Stimulated activated CD8-positive, alpha-beta memory T cell treated with anti-CD3 and anti-CD28 coated beads, Interleukin-7, amount 100 ng/mL, for 1 hour (primary cell): Measurements from ENCODE around the gene CLDN19.
A peak's percentile ranks its signal among the peaks of the same experiment; 100 is the strongest.

ENCODE experiments used
- DNase-seq, 2 donors: peaks; one replicate each; pipeline ENCODE4 v3.0.0-alpha.2; 2020; ENCODE audit warnings: low read depth in 2 of 2

Gene CLDN19, protein sequence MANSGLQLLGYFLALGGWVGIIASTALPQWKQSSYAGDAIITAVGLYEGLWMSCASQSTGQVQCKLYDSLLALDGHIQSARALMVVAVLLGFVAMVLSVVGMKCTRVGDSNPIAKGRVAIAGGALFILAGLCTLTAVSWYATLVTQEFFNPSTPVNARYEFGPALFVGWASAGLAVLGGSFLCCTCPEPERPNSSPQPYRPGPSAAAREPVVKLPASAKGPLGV

DNA sequence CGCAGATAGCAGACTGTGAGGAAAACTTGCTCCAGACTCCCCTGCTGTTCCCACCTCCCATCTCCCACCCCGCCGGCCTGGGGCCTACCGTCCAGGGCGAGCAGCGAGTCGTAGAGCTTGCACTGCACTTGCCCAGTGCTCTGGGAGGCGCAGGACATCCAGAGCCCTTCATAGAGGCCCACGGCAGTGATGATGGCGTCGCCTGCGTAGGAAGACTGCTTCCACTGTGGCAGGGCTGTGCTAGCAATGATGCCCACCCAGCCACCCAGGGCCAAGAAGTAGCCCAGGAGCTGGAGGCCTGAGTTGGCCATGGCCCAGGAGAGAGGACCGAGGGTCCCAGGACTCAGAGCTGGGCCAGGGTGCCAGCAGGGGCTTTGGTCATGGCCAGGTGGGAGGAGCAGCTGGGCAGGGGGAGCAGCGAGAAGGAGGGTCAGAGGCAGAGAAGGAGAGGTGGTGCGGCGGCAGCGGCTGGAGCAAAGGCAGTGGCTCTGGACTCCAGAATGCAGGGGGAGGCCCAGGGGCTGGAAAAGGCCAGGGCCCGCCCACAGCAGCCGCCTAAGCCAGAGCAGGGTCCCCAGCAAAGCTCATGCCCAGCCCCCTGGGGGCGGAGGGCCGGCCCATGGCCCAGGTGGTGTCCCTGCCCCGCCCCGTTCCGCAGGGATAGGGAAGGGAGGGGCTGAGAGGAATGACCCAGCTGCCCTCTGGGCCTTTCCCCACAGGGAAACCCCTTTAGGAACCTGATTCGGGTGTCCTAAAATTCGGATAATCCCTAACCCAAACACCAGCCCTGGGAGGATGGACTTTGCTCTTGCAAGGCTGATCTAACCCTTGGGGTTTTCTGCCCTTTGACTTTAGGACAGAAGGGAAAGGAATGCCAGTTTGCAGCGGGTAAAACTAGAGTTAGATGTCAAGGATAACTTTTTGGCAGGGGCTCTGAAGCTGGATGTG lies at the start of gene CLDN19:
Gene CLDN19 (minus strand): TSS at position 484 of the 948 bp plus-strand sequence. CDS start 173 bp downstream, at position 311.
- no peak for DNase-seq

DNA sequence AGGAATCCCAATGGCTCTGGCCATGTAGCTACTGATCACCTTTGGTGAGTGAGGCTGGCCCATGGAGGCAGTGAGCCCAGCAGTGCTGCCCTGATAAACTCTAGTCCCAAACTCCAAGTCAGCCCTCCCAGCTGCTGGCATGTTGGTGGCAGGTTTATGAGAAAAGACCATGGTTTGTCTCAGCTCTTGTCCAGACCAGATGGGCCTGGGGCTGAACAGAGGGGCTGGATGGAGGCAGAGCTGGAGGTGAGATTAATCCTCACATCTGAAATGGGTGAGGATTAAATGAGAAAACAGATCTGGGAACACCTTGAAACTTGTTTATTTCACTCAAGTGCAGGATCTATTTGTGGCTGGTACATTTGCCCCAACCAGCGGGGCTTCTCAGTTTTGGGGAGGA lies 48.0 kb upstream of the CLDN19 start:
- no peak for DNase-seq

DNA sequence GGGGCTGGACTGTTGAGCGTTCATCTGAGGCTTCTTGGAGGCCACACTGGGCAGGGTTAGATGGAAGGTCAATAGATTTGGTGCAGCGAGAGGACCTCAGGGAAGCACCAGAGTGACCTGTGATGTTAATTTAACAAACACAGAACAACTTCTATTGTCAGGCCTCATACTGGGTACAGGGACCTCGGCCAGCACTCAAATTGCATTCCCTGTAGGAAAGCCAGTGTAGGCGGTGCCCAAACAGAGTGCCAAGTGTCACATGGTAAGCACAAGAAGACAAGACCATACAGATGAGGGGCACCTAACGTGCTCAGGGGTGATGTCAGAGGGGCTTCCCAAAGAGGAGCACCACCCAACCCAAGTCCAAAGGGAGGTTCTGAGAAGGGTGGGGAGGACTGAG lies 46.1 kb upstream of the CLDN19 start:
- no peak for DNase-seq

DNA sequence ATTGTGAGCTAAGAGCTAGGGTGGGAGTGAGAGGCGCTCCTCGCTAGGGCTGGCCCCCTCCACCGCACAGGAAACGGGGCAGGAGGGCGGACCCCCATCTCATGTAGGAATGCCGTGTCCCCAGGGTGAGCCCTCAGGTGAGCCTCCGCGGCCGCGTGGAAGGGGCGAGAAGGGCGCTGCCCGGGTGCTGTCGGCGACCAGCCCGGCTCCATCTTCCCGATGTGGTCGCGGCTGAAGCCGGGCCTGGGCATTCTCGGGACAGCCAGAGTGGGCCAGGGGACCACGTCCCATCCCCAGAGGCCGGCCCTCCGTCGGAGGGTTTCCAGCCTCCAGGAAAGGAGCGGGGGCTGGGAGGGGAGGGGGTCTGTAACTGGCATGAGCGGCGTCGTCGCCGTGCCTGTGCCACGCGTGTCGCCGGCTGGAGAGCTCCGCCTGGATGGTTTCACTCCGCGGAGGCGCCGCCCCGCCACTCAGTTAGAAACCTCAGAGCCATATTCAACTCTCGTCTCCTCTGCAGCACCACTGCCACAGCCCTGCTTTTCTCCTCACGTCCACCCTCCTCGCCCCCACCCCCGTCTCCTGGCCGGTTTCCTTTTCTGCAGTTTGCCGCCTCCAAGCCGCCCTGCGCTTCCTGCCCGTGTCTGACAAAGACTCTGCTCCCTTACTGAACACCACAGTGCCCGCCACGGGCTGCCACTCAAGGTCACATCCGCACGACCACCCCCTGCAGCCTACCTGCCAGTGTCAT lies 45.1 kb upstream of the CLDN19 start, which contains the start of gene TMEM269:
Gene TMEM269 (plus strand): TSS at position 46 of the 748 bp plus-strand sequence. CDS start 4,903 bp downstream, outside the sequence.
- no peak for DNase-seq

DNA sequence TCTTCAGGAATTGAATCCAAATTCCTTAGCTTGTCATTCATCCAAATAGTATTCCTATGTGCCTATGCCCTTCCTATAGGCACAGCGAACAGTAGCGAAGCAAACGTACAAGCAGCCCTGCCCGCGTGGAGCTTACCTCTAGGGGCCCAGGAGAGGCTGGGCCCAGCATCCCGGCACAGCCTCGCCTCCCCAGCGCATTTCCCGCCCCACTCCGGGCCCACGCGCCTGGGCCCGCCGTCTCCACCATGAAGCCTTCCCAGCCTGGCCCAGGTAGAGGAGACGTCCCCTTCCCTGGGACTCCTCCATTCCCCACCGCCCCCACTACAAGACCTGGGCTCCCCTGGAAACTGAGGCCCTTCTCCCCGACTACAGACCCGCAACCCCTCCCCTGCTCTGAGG lies 44.5 kb upstream of the CLDN19 start:
- DNase-seq: no peak

DNA sequence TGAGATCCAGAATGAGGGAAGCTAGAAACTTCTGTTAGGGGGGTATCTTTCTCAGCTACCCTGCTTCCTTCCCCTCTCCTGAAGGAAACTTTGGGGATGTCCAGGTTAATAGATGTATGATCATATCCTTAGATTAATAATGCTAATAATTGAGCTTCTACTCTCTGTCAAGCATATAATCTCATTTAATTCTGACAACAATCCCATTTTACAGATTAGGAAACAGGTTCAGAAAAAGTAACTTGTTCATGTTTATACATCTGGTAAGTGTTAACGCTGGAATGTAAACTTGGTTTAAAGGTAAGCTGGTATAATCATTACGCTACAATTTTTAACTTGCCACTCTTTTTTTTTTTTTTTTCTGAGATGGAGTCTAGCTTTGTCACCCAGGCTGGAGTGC lies 43.1 kb upstream of the CLDN19 start:
- no peak for DNase-seq

DNA sequence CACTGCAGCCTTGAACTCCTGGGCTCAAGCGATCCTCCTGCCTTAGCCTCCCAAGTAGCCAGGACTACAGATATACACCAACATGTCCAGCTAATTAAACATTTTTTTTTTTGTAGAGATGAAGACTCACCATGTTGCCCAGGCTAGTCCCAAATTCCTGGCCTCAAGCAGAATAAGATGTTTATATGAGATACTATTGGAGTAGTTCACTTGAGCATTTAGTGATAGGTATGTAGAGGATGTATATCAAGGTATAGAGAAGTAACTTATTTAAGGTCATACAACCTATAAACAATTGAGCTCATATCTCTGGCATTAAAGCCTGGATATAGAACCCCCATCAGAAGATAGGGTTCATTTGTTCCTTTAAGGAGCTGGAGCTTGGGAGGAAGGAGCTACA lies 40.1 kb upstream of the CLDN19 start:
- DNase-seq: no peak

DNA sequence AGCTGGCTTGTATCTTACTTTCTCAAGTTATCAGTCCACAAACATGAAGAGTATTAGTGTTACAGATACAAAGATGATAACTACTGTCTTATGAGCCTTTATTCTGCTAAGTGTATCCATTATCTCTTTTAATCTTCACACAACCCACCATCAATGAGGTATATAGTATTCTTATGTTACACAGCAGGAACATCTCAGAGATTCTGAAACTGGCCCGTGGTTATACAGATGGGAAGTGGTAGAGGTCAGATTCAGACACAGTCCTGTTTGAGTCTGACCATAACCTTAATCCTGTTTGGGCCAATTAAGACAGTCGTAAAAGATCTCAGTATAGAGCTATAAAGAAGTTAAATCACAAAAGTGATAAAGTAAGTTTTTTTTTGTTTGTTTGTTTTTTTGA lies 39.7 kb upstream of the CLDN19 start:
- DNase-seq: no peak

DNA sequence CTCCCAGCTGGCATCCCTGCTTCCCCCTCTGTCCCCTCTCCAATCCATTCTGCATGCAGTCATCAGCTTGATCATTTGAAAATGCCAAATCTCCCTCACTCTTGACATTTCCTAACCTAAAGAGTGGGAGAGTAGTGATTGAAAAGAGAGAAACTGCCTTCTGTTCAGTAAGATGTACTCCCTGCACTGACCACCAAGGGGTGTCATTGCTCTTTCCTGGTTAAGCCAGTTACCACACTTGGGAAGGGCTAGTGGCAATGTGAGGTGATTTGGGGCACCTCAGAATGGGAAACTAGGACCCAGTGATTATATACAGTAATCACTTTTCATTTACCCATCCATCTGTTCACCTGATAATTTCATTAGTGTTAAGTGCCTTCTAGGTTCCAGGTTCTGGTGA lies 37.8 kb upstream of the CLDN19 start:
- DNase-seq: no peak

DNA sequence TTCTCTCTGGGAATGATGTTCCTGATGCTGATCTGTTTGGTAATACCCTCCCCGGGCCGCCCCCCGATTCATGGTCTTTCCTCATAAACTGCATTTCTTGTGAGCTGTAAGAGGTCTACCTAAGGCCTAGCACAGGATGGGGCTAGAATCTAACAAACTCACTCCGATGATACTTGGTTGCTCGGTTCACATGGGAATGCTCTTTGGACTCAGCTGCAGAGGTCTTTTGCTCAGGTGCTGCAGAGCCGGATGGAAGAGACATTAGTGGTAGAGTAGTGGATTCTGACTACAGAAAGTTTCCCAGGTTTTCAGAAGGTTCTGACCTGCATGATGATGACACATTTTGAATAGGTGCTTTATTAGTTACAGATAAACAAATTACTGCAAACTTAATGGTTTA lies 36.5 kb upstream of the CLDN19 start:
- DNase-seq: no peak

DNA sequence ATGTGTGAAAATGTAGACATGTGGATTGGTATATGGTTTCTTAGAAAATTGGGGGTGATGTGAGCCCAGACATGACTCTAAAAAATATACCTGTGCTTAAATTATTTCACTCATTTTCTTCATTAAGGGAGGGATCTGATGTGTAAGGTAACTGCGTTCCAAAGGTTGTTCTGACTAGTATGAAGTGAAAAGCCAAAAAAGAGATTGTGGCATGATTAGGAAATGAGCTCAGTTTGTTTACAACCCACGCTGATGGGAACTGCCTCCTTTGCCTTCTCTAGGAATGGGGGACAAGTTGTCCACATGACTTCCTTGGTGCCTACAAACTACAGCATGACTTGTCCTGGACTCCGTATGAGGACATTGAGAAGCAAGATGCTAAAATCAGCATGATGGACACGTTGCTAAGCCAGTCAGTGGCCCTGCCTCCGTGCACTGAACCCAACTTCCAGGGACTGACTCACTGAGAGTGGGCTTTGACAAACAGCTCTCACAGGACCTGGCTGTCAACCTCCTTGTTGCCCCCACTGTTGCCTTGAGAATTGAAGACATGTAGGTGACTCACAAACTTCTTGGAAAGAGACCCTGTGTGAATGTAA lies 35.0 kb upstream of the CLDN19 start:
- no peak for DNase-seq

DNA sequence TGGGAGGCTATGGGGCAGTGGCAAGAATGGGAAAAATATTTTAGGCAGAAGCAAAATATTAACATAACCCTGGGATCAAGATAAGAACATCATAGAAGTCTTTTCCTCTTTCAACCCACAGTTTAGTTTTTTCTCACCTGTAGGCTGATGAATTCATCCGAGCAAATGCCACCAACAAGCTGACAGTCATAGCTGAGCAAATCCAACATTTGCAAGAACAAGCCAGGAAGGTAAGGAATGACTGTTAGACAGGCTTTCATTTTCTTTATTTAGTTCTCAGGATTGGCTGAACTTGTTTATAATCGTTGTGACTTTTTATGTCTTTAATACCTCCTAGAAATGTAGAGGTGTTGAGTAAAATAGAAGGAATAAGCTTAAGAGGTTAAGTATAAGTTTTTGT lies 33.4 kb upstream of the CLDN19 start:
- no peak for DNase-seq

DNA sequence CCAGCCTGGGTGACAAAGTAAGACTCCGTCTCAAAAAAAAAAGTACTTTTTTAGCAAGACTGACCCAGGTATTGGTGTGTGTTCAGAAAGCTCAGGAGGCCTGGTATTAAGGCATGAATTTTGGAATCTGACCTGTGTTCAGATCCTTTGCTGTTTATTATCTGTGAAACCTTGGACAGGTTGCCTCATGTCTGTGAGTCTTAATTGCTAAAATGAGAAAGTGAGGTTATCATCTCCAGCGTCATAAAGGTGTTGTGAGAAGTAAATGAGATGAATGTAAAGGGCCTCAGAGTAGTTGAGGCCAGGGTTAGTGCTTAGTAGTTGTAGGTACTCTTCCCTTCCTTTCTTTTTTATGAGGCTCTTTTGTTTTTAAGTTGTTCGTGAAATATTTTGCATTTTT lies 29.8 kb upstream of the CLDN19 start:
- DNase-seq: no peak

DNA sequence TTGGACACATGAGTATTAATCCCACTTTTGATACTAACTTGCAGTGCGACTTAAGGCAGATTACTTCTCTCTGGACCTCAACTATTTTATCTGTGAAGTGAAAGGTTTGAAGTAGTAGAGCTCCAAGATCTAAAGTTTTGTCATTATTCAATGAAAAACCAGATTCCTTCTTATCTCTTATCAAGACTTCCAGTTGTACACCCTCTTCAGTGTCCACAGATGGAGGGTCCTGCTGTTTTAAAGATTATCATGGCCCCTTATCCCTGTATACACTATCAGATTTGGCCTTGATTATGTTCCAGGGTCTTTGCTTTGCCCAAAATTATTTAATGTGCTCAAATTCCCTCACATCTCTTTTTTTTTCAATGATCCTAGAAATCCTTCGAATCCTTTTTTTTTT lies 28.1 kb upstream of the CLDN19 start:
- no peak for DNase-seq

DNA sequence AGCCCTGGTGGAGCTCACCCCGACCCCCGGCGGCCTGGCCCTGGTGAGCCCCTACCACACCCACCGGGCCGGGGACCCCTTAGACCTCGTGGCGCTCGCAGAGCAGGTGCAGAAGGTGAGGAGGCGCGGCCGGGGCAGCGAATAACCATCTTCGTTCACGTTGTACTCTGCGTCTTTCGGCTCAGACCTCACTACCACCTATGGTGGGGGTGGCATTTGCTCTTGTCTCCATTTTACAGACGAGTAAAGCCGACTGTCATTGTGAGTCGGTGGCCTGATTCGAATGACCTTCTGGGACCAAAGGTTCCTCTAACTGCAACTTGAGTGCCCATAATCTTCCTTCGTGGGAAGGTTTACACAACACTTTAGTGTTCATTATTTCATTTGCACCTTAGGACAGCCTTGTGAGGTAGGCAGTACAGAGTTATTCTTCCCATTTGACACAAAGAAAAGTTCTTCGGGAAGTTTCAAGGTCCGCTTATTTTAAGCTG lies 27.5 kb upstream of the CLDN19 start:
- DNase-seq: no peak

DNA sequence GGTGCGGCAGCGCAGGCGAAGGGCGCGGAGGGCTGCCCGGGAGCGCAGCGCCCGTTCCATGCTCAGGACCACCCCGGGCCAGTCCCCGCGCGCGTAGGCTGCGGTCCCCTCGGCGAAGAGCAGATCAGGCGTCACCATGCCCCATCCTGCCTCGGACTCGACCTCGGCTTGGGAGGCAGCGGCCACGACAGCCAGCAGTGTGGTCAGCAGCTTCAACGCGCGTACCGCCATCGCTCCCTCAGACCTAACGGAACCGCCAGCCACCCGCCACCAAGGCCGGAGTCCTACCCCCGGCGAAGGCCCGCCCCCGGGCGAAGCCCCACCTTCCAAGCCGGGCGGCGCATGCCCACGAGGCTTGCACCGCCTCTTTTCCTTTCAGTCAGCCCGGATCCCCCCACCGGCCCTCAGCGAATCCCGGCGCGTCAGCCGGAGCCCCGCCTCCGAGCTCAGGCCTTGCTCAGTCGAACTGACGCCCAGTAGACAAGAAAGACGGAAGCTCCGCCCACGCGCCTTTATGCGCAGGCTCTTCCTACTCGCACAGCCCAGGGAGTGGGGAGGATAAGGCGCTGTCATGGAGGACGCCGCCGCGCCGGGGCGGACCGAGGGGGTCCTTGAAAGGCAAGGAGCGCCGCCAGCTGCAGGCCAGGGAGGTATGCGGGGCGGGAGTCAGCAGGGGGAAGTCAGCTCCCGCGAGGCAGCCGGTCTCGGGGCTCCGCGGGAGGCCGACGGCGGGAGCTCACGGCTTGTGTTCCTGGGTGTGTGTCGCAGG lies 26.9 kb upstream of the CLDN19 start, which contains the start of the genes C1orf50 and P3H1:
Gene C1orf50 (plus strand): TSS at position 509 of the 769 bp plus-strand sequence. CDS start 63 bp downstream, at position 572.
Gene P3H1 (minus strand): TSS at position 288 of the 769 bp plus-strand sequence. CDS start 57 bp downstream, at position 231.
- DNase-seq: peak; percentile 98 to 99

DNA sequence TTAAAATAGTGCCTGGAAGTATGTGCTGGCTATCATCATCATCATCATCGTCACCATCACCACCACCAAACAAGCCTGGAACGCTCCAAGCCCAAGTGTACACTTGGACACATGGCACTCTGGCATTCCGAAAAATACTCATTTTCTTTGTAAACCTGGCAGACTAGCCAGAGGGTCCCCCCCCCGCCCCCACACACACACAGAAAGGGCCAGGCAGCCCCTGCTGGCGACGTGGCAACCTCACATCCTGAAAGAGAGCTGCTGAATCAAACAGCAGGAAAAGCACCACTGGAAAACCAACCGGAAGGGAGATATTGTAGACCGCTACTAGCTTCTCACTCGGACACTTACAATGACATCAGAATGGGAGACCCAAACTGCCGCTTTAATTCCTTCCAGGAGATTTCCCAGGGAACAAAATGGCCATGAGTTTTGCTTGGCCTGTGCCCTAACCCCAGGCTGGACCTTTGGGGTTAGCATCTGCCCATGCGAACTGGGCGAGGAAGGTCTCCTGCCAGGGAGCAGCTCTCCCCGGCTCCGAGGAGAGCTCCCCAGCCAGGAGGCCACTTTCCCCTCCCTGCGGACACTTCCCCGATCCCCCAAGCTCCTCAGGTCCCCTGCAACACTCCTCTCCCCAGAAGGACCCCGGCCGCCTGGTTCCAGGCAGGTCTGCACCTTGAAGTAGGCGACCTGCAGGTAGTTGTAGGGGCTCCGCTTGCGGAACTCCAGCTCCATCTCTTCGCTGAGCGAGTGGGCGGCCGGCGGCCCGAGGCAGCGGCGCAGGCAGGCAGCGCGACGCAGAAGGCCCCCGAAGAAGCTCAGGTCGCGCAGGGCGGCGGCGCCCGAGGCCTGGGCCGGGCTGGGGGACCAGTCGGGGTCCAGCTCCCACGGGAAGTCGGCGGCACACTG lies 26.1 kb upstream of the CLDN19 start:
- DNase-seq: no peak

DNA sequence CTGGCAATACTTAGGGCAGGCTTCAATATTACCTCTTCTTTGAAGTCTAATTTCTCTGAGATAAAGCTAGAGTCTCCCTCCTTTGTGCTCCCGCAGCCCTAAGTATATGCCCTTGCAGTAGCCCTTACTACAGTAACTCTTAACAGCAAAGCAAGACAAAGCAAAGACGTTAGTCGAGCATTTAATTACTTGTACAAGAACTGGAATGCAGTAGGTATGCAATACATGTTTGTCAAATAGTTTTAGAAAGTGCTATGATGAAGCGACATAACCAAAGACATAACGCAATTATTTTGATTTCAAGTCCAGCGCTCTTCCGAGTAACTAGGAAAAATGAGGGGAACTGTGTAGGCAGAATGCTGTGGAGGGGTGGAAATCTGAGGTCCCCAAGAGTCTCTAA lies 25.2 kb upstream of the CLDN19 start:
- no peak for DNase-seq

DNA sequence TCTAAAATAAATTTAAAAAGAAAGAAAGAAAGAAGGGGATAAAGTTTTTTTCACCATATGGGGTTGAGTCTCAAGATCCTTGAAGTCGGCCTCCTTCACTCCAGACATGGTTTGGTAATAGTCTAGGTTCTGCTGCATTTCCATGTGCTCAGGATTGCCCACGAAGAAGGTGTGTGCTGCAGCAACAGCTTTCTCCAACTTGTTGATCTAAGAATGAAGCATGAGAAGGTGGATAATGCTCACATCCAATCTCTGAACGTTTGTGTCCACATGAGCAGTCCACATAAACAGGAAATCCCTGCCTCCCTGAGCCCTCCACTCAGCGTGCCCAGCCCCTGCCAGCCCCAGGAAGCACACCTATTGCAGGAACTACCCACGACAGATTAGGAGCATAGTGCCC lies 22.2 kb upstream of the CLDN19 start:
- DNase-seq: no peak

DNA sequence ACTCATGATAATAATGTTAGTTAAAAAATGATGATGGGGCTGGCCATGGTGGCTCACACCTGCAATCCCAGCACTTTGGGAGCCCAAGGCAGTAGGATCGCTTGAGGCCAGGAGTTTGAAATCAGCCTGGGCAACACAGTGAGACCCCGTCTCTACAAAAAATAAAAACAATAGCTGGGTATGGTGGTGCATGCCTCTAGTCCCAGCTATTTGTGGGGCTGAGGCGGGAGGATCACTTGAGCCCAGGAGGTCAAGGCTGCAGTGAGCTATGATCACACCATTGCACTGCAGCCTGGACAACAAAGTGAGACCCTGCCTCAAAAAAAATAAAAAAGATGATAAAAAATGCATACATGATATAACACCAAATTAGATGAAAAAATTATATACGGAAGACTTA lies 21.5 kb upstream of the CLDN19 start:
- DNase-seq: no peak
